IMR-90 (cell line): ENCODE data around the gene NPRL2. TPM values are rescaled to one million over a fixed set of nuclear protein-coding genes. Genes with fewer than 3 reads are reported as not detected.

Source experiments
- ATAC-seq: fragments of 200-7000 bp; cut with Tn5 transposase; 2 replicates; pipeline ENCODE4 v1.9.1; 2020; ENCODE audit warnings: low read depth, mild to moderate bottlenecking, moderate library complexity
- BruUV-seq: library from RNA; stranded (reverse); fragments of 400-500 nt; replicated peaks from 2 replicates; lab custom pipeline; 2021; lab: Mats Ljungman, UMichigan
- CTCF ChIA-PET: fragments of 300-600 bp; formaldehyde crosslinking; extraction: SDS; loops from one replicate; lab custom pipeline; 2021; ENCODE audit warnings: antibody characterized with exemption; lab: Yijun Ruan, JAX
- POLR2A ChIA-PET: fragments of 300-600 bp; sonication (Branson Sonifier 250); formaldehyde crosslinking; loops from one replicate; lab custom pipeline; 2022; ENCODE audit warnings: antibody characterized with exemption; ENCODE audit not compliant: unreplicated experiment; lab: Charles Lee
- DNase-seq: peaks from one replicate; pipeline ENCODE4 v3.0.0; 2013
- H2AFZ ChIP-seq: replicated peaks from 2 replicates; pipeline ENCODE3; 2013; ENCODE audit warnings: low read length, mild to moderate bottlenecking; ENCODE audit not compliant: poor library complexity
- H2AK5ac ChIP-seq: 2 replicates; pipeline ENCODE4 v1.6.1; 2013; ENCODE audit warnings: low read depth, low read length, inconsistent platforms
- H2AK9ac ChIP-seq: replicated peaks from 2 replicates; pipeline ENCODE3; 2013; ENCODE audit warnings: mild to moderate bottlenecking, low read depth, low read length, moderate library complexity; ENCODE audit not compliant: poor library complexity
- H2BK120ac ChIP-seq: 2 replicates; pipeline ENCODE4 v1.6.1; 2013; ENCODE audit warnings: low read depth, low read length, inconsistent platforms
- H2BK15ac ChIP-seq: 3 replicates; pipeline ENCODE4 v1.6.1; 2013; ENCODE audit warnings: low read depth, low read length, inconsistent platforms
- H2BK20ac ChIP-seq: 2 replicates; pipeline ENCODE4 v1.6.1; 2013; ENCODE audit warnings: low read depth, mild to moderate bottlenecking, inconsistent platforms, low read length, moderate library complexity
- H2BK5ac ChIP-seq: 2 replicates; pipeline ENCODE4 v1.6.1; 2013; ENCODE audit warnings: mild to moderate bottlenecking, low read depth, low read length, inconsistent platforms; ENCODE audit not compliant: poor library complexity, severe bottlenecking
- H3K14ac ChIP-seq: replicated peaks from 2 replicates; pipeline ENCODE4 v1.6.1; 2013; ENCODE audit warnings: low read depth, low read length, inconsistent platforms
- H3K18ac ChIP-seq: 2 replicates; pipeline ENCODE4 v1.6.1; 2013; ENCODE audit warnings: low read depth, low read length, control low read depth
- H3K23ac ChIP-seq: 2 replicates; pipeline ENCODE4 v1.6.1; 2013; ENCODE audit warnings: low read depth, low read length, inconsistent platforms
- H3K27ac ChIP-seq: 2 replicates; pipeline ENCODE4 v1.5.1; 2013; ENCODE audit warnings: mild to moderate bottlenecking, control low read depth, low read length; ENCODE audit not compliant: insufficient read depth
- H3K27me3 ChIP-seq: 2 replicates; pipeline ENCODE4 v1.6.1; 2013; ENCODE audit warnings: low read length; ENCODE audit not compliant: control insufficient read depth, insufficient read depth
- H3K36me3 ChIP-seq: 2 replicates; pipeline ENCODE4 v1.6.1; 2013; ENCODE audit warnings: low read length, mixed read lengths; ENCODE audit not compliant: control insufficient read depth, insufficient read depth
- H3K4ac ChIP-seq: 2 replicates; pipeline ENCODE4 v1.6.1; 2013; ENCODE audit warnings: low read depth, low read length, inconsistent platforms
- H3K4me1 ChIP-seq: 2 replicates; pipeline ENCODE4 v1.6.1; 2013; ENCODE audit warnings: low read length, mixed read lengths; ENCODE audit not compliant: control insufficient read depth, insufficient read depth
- H3K4me2 ChIP-seq: 2 replicates; pipeline ENCODE4 v1.6.1; 2013; ENCODE audit warnings: low read depth, mild to moderate bottlenecking, control low read depth, low read length, moderate library complexity
- H3K4me3 ChIP-seq: 2 replicates; pipeline ENCODE4 v1.5.1; 2013; ENCODE audit warnings: low read depth, mild to moderate bottlenecking, control low read depth, low read length, moderate library complexity; ENCODE audit not compliant: insufficient read depth
- H3K56ac ChIP-seq: 2 replicates; pipeline ENCODE4 v1.6.1; 2013; ENCODE audit warnings: low read length, inconsistent platforms; ENCODE audit not compliant: insufficient read depth; ENCODE audit errors: extremely low read depth
- H3K79me1 ChIP-seq, 2 experiments: 2 replicates each; pipeline ENCODE4 v1.6.1; 2013; ENCODE audit warnings: low read length in 2 of 2, inconsistent platforms in 1 of 2, low read depth in 1 of 2
- H3K9ac ChIP-seq: 2 replicates; pipeline ENCODE4 v1.6.1; 2013; ENCODE audit warnings: low read depth, low read length, control low read depth
- H3K9me1 ChIP-seq: 2 replicates; pipeline ENCODE4 v1.6.1; 2013; ENCODE audit warnings: low read length, inconsistent platforms; ENCODE audit not compliant: insufficient read depth
- H3K9me3 ChIP-seq: 2 replicates; pipeline ENCODE4 v1.6.1; 2013; ENCODE audit warnings: low read length; ENCODE audit not compliant: control insufficient read depth, insufficient read depth
- H4K20me1 ChIP-seq: 2 replicates; pipeline ENCODE4 v1.6.1; 2013; ENCODE audit warnings: low read length, inconsistent platforms; ENCODE audit not compliant: insufficient read depth
- H4K5ac ChIP-seq: 2 replicates; pipeline ENCODE4 v1.6.1; 2013; ENCODE audit warnings: mild to moderate bottlenecking, low read depth, low read length, control low read depth
- H4K8ac ChIP-seq, 2 experiments: 2 replicates each; pipeline ENCODE4 v1.6.1; 2013; ENCODE audit warnings: low read depth in 2 of 2, low read length in 2 of 2, control low read depth in 1 of 2, inconsistent platforms in 1 of 2
- H4K91ac ChIP-seq: 2 replicates; pipeline ENCODE4 v1.6.1; 2013; ENCODE audit warnings: low read depth, low read length, inconsistent platforms; ENCODE audit not compliant: insufficient read depth
- BHLHE40 ChIP-seq: fragments of 150-350 bp; IDR thresholded peaks from 2 replicates; pipeline ENCODE4 v1.6.1; 2016; ENCODE audit warnings: mild to moderate bottlenecking, low read depth, low read length
- CEBPB ChIP-seq: IDR thresholded peaks from 2 replicates; pipeline ENCODE4 v1.6.1; 2012; ENCODE audit warnings: low read depth, low read length, improper control_type of control experiment
- CHD1 ChIP-seq: IDR thresholded peaks from 2 replicates; pipeline ENCODE4 v1.6.1; 2012; ENCODE audit warnings: low read depth, low read length, improper control_type of control experiment
- FOS ChIP-seq: fragments of 150-350 bp; IDR thresholded peaks from 2 replicates; pipeline ENCODE4 v1.6.1; 2016; ENCODE audit warnings: low read depth, low read length
- MAFK ChIP-seq: IDR thresholded peaks from 2 replicates; pipeline ENCODE4 v1.6.1; 2012; ENCODE audit warnings: low read depth, low read length, improper control_type of control experiment
- MAZ ChIP-seq: IDR thresholded peaks from 2 replicates; pipeline ENCODE4 v1.6.1; 2012; ENCODE audit warnings: low read depth, mild to moderate bottlenecking, low read length, improper control_type of control experiment, moderate library complexity, borderline replicate concordance
- MXI1 ChIP-seq: IDR thresholded peaks from 2 replicates; pipeline ENCODE4 v1.6.1; 2012; ENCODE audit warnings: low read depth, mild to moderate bottlenecking, low read length, moderate library complexity, borderline replicate concordance
- NFE2L2 ChIP-seq: fragments of 150-350 bp; IDR thresholded peaks from 2 replicates; pipeline ENCODE4 v1.6.1; 2016; ENCODE audit warnings: low read depth, mild to moderate bottlenecking, low read length
- POLR2A ChIP-seq: IDR thresholded peaks from 2 replicates; pipeline ENCODE4 v1.6.1; 2012; ENCODE audit warnings: mild to moderate bottlenecking, low read depth, low read length
- RAD21 ChIP-seq: IDR thresholded peaks from 2 replicates; pipeline ENCODE4 v1.6.1; 2012; ENCODE audit warnings: low read length, improper control_type of control experiment
- RCOR1 ChIP-seq: IDR thresholded peaks from 2 replicates; pipeline ENCODE4 v1.6.1; 2012; ENCODE audit warnings: mild to moderate bottlenecking, low read length, improper control_type of control experiment; ENCODE audit not compliant: insufficient replicate concordance
- RFX5 ChIP-seq: IDR thresholded peaks from 2 replicates; pipeline ENCODE4 v1.8.0; 2012; ENCODE audit warnings: low read depth, mild to moderate bottlenecking, low read length, moderate library complexity
- SMC3 ChIP-seq: fragments of 150-350 bp; IDR thresholded peaks from 2 replicates; pipeline ENCODE4 v1.6.1; 2016; ENCODE audit warnings: low read depth, mild to moderate bottlenecking, antibody characterized with exemption, low read length, moderate library complexity
- WGBS, 2 experiments: methylation state at CpG; one replicate each; pipeline versions ENCODE4 v1.1.5 to v1.1.7; 2013; ENCODE audit warnings: missing lambda C conversion rate in 2 of 2; ENCODE audit not compliant: insufficient read length in 1 of 2; ENCODE audit errors: extremely low coverage in 2 of 2; 5-methylcytosine and 5-hydroxymethylcytosine counted together
- dilution Hi-C: fragments of 300-500 bp; cut with HindIII; formaldehyde crosslinking; loops from one replicate; pipeline ENCODE4 v1.14.3; 2018; ENCODE audit warnings: low sequenced_read_pairs; ENCODE audit not compliant: unreplicated experiment
- in situ Hi-C: fragments of 300-500 bp; cut with MboI; formaldehyde crosslinking; loops from 3 replicates; pipeline ENCODE4 v1.14.3; 2019; ENCODE audit warnings: low sequenced_read_pairs, inconsistent platforms, mixed read lengths
- intact Hi-C: fragments of 100-400 bp; cut with micrococcal nuclease; formaldehyde crosslinking; loops from 2 replicates; pipeline ENCODE4 v1.10.0; 2022
- polyA plus RNA-seq, 3 experiments: library from polyadenylated mRNA; depleted of rRNA; stranded (reverse); fragments of >200 nt; gene quantifications; 2 replicates each; pipeline ENCODE4 v1.2.3, GENCODE V29; 2012; ENCODE audit warnings: low replicate concordance in 1 of 3
- total RNA-seq: library from RNA; depleted of rRNA; stranded (reverse); fragments of >200 nt; gene quantifications from 2 replicates; pipeline ENCODE4 v1.2.3, GENCODE V29; 2012
- TF ChIP-seq, protein P1 (sequence below): fragments of 150-350 bp; IDR thresholded peaks from 2 replicates; pipeline ENCODE4 v1.6.1; 2017; ENCODE audit warnings: mild to moderate bottlenecking, antibody characterized with exemption, low read length, low read depth
- TF ChIP-seq, protein P2 (sequence below): fragments of 150-350 bp; IDR thresholded peaks from 2 replicates; pipeline ENCODE4 v1.6.1; 2016; ENCODE audit warnings: low read depth, mild to moderate bottlenecking, low read length, moderate library complexity, borderline replicate concordance
- TF ChIP-seq, protein P3 (sequence below): conservative IDR thresholded peaks from 2 replicates; pipeline ENCODE4 v1.5.1; 2012; ENCODE audit warnings: mild to moderate bottlenecking, low read depth, low read length, improper control_type of control experiment

The NPRL2 gene
- total and polyA plus RNA-seq, 2 of the 4 experiments (the other 2 are of a cell fraction): 38.3 to 38.7 TPM

DNA sequence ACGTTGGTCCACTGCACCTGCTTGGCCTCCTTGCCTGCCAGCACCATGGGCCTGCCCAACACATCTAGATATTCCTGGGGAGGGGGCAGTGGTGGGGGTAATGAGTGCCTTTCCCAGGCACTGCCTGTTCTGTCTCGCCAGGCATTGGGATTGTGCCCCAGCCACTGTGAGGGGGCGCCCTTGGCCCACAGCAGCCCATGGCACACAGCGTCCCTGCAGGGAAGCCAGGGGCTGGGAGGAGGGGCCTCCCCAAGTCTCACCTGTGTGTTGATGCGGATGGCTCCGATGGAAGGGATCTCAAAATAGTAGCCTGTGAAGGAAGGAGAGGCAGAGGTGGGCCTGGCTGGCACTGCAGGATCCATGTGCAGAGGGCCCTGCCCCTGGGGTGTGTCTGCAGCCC lies 27.4 kb upstream of the NPRL2 start:
- POLR2A ChIA-PET: no interaction called here
- Histone ChIP-seq H3K14ac (no peak overlapping the region), H2BK5ac (no peak overlapping the region), H4K5ac (no peak overlapping the region), H4K91ac (no peak overlapping the region), H2AK5ac (no peak overlapping the region), H3K9me1 (no peaks in the 10 kb centered on the region), H2AFZ (no peak overlapping the region), H3K4ac (no peak overlapping the region), H3K23ac (no peak overlapping the region), H3K4me1 (no peaks in the 10 kb centered on the region), H3K4me2 (no peak overlapping the region), H3K27me3 (peaks cover 27% of the 10 kb centered on the region), H3K9ac (no peak overlapping the region), H2BK15ac (no peak overlapping the region), H3K79me1 (no peaks in the 10 kb centered on the region), H2BK20ac (no peak overlapping the region), H3K27ac (no peak overlapping the region), H4K8ac (no peak overlapping the region), H2AK9ac (no peak overlapping the region), H3K9me3 (no peaks in the 10 kb centered on the region), H3K18ac (no peak overlapping the region), H3K4me3 (no peak overlapping the region), H3K56ac (no peak overlapping the region), H3K36me3 (no peaks in the 10 kb centered on the region), H2BK120ac (no peak overlapping the region), H4K20me1 (no peaks in the 10 kb centered on the region)
- DNase-seq (no peak), ATAC-seq (no peak)
- intact Hi-C loops: no loop called here
- no CpG with 5 or more reads among the region's 6 CpGs for WGBS, 2 experiments
- no TSS peak for BruUV-seq
- dilution Hi-C loops: no loop called here
- in situ Hi-C loops: no loop called here
- CTCF ChIA-PET: no interaction called here
- TF ChIP-seq, protein P1, sequence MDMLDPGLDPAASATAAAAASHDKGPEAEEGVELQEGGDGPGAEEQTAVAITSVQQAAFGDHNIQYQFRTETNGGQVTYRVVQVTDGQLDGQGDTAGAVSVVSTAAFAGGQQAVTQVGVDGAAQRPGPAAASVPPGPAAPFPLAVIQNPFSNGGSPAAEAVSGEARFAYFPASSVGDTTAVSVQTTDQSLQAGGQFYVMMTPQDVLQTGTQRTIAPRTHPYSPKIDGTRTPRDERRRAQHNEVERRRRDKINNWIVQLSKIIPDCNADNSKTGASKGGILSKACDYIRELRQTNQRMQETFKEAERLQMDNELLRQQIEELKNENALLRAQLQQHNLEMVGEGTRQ: no peak
- TF ChIP-seq RAD21 (no peak), MXI1 (no peak), RFX5 (no peak), CHD1 (no peak), SMC3 (no peak), MAFK (no peak), FOS (no peak), POLR2A (no peak), BHLHE40 (no peak), RCOR1 (no peak), NFE2L2 (no peak), MAZ (no peak), CEBPB (no peak)
- TF ChIP-seq, protein P2, sequence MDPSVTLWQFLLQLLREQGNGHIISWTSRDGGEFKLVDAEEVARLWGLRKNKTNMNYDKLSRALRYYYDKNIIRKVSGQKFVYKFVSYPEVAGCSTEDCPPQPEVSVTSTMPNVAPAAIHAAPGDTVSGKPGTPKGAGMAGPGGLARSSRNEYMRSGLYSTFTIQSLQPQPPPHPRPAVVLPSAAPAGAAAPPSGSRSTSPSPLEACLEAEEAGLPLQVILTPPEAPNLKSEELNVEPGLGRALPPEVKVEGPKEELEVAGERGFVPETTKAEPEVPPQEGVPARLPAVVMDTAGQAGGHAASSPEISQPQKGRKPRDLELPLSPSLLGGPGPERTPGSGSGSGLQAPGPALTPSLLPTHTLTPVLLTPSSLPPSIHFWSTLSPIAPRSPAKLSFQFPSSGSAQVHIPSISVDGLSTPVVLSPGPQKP: no peak
- TF ChIP-seq, protein P3, sequence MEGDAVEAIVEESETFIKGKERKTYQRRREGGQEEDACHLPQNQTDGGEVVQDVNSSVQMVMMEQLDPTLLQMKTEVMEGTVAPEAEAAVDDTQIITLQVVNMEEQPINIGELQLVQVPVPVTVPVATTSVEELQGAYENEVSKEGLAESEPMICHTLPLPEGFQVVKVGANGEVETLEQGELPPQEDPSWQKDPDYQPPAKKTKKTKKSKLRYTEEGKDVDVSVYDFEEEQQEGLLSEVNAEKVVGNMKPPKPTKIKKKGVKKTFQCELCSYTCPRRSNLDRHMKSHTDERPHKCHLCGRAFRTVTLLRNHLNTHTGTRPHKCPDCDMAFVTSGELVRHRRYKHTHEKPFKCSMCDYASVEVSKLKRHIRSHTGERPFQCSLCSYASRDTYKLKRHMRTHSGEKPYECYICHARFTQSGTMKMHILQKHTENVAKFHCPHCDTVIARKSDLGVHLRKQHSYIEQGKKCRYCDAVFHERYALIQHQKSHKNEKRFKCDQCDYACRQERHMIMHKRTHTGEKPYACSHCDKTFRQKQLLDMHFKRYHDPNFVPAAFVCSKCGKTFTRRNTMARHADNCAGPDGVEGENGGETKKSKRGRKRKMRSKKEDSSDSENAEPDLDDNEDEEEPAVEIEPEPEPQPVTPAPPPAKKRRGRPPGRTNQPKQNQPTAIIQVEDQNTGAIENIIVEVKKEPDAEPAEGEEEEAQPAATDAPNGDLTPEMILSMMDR: no peak
